Fibroblast of mammary gland (primary cell): ENCODE results near the gene CFAP206.
"Not testable (repeated sequence)": the region's sequence is repeated elsewhere in the genome, so short reads cannot be mapped to it uniquely, and the experiment has no call there.

Source experiments
- DNase-seq: peaks from one replicate; pipeline ENCODE4 v3.0.0-alpha.2; 2010; ENCODE audit warnings: low read depth
- H3K4me3 ChIP-seq: 2 replicates; pipeline ENCODE4 v1.5.1; 2011; ENCODE audit warnings: low read depth, mild to moderate bottlenecking, low read length, moderate library complexity; ENCODE audit not compliant: control insufficient read depth
- CTCF ChIP-seq: conservative IDR thresholded peaks from 2 replicates; pipeline ENCODE4 v1.5.1; 2011; ENCODE audit warnings: low read depth, low read length, inconsistent platforms; ENCODE audit not compliant: control insufficient read depth, insufficient read depth

Gene CFAP206

GRCh38 chr6:87481931-87482330 is 74.2 kb downstream of the CFAP206 start:
- DNase-seq = no peak
- H3K4me3 ChIP-seq = no peak overlapping the region
- no peak for TF ChIP-seq CTCF

- no peak overlapping the region for H3K4me3 ChIP-seq
- no peak for TF ChIP-seq CTCF
- no peak for DNase-seq
Observed at GRCh38 chr6:87482366-87482765, 74.6 kb downstream of the CFAP206 start.

GRCh38 chr6:87483929-87484328 is 76.2 kb downstream of the CFAP206 start:
- no peak overlapping the region for H3K4me3 ChIP-seq
- peak; percentile 9 for TF ChIP-seq CTCF
- DNase-seq = peak; percentile 66

- no peak for TF ChIP-seq CTCF
- DNase-seq = no peak
- H3K4me3 ChIP-seq = no peak overlapping the region
Observed at GRCh38 chr6:87484491-87484890, 76.7 kb downstream of the CFAP206 start.

- no peak overlapping the region for H3K4me3 ChIP-seq
- no peak for DNase-seq
- TF ChIP-seq CTCF = no peak
Observed at GRCh38 chr6:87487555-87487954, 79.8 kb downstream of the CFAP206 start.

GRCh38 chr6:87489326-87489725 is 81.6 kb downstream of the CFAP206 start:
- H3K4me3 ChIP-seq, DNase-seq: not testable (repeated sequence)

- no peak for TF ChIP-seq CTCF
- DNase-seq = no peak
- H3K4me3 ChIP-seq = no peak overlapping the region
Observed at GRCh38 chr6:87494761-87495422, 87.1 kb downstream of the CFAP206 start.
